GM23248 (cell line): ENCODE data around the gene S100A12. TPM values are rescaled to one million over a fixed set of nuclear protein-coding genes. Genes with fewer than 3 reads are reported as not detected.

Source experiments
- DNase-seq: peaks from one replicate; pipeline ENCODE4 v3.0.0-alpha.2; 2015
- H2AFZ ChIP-seq: fragments of 200-600 bp; sonication (generic); 2 replicates; pipeline ENCODE4 v1.6.1; 2016; ENCODE audit warnings: antibody characterized with exemption
- H3F3A ChIP-seq: fragments of 200-600 bp; sonication (generic); 2 replicates; pipeline ENCODE4 v1.6.1; 2016; ENCODE audit warnings: mild to moderate bottlenecking, antibody characterized with exemption, mixed run types; ENCODE audit not compliant: insufficient read depth
- H3K27ac ChIP-seq: fragments of 200-600 bp; sonication (generic); 2 replicates; pipeline ENCODE4 v1.5.1; 2016; ENCODE audit warnings: mild to moderate bottlenecking
- H3K27me3 ChIP-seq: fragments of 200-600 bp; sonication (generic); replicated peaks from 2 replicates; pipeline ENCODE4 v1.6.1; 2016; ENCODE audit warnings: mild to moderate bottlenecking; ENCODE audit not compliant: insufficient read depth
- H3K36me3 ChIP-seq: fragments of 200-600 bp; sonication (generic); 2 replicates; pipeline ENCODE4 v1.6.1; 2016; ENCODE audit warnings: low read depth, mild to moderate bottlenecking
- H3K4me1 ChIP-seq: fragments of 200-600 bp; sonication (generic); 2 replicates; pipeline ENCODE4 v1.6.1; 2016; ENCODE audit warnings: mild to moderate bottlenecking; ENCODE audit not compliant: insufficient read depth
- H3K4me2 ChIP-seq: fragments of 200-600 bp; sonication (generic); one replicate; pipeline ENCODE4 v1.6.1; 2016; ENCODE audit warnings: mild to moderate bottlenecking; ENCODE audit not compliant: unreplicated experiment
- H3K4me3 ChIP-seq: fragments of 200-600 bp; sonication (generic); 2 replicates; pipeline ENCODE4 v1.5.1; 2016; ENCODE audit warnings: mild to moderate bottlenecking
- H3K79me2 ChIP-seq: fragments of 200-600 bp; sonication (generic); 2 replicates; pipeline ENCODE4 v1.6.1; 2016; ENCODE audit warnings: mild to moderate bottlenecking; ENCODE audit not compliant: insufficient read depth
- H3K9ac ChIP-seq: fragments of 200-600 bp; sonication (generic); 2 replicates; pipeline ENCODE4 v1.6.1; 2016; ENCODE audit warnings: mild to moderate bottlenecking
- H3K9me2 ChIP-seq: fragments of 200-600 bp; sonication (generic); 2 replicates; pipeline ENCODE4 v1.6.1; 2016; ENCODE audit warnings: mixed run types, mild to moderate bottlenecking, moderate library complexity; ENCODE audit not compliant: insufficient read depth
- H3K9me3 ChIP-seq: fragments of 200-600 bp; sonication (generic); one replicate; pipeline ENCODE4 v1.6.1; 2017; ENCODE audit warnings: low read depth
- H4K20me1 ChIP-seq: fragments of 200-600 bp; sonication (generic); 2 replicates; pipeline ENCODE4 v1.6.0; 2016; ENCODE audit not compliant: insufficient read depth
- EZH2 ChIP-seq: fragments of 200-600 bp; sonication (generic); IDR thresholded peaks from 2 replicates; pipeline ENCODE4 v1.6.1; 2018; ENCODE audit warnings: antibody characterized with exemption, mild to moderate bottlenecking; ENCODE audit not compliant: insufficient read depth, poor library complexity, severe bottlenecking
- EZH2phosphoT487 ChIP-seq: fragments of 200-600 bp; sonication (generic); IDR thresholded peaks from 2 replicates; pipeline ENCODE4 v1.6.1; 2018; ENCODE audit warnings: antibody characterized with exemption, moderate library complexity, mild to moderate bottlenecking, low read depth; ENCODE audit not compliant: insufficient read depth
- WGBS, 2 experiments: methylation state at CpG; one replicate each; pipeline ENCODE4 v1.1.6; 2015 to 2017; ENCODE audit warnings: low lambda C conversion rate in 2 of 2, low coverage in 1 of 2; ENCODE audit errors: missing lambda C conversion rate in 2 of 2; 5-methylcytosine and 5-hydroxymethylcytosine counted together
- in situ Hi-C: fragments of 300-500 bp; cut with MboI; formaldehyde crosslinking; loops from 2 replicates; pipeline ENCODE4 v1.15.0; 2020
- polyA plus RNA-seq: library from polyadenylated mRNA; unstranded; fragments of >200 nt; fragmentation: Nextera tagmentation; extraction: Ambion mirVana; gene quantifications from 2 replicates; pipeline ENCODE4 v1.2.1, GENCODE V29; 2016
- total RNA-seq: library from RNA; depleted of rRNA; stranded (reverse); fragments of >200 nt; shearing (Covaris generic); gene quantifications from 2 replicates; pipeline ENCODE4 v1.2.3, GENCODE V29; 2014

S100A12 gene
- total and polyA plus RNA-seq, 2 experiments from 2014 or later = not detected

- Histone ChIP-seq H3K4me2 (no peak overlapping the region), H3K36me3 (no peaks in the 10 kb centered on the region)
Measured at GRCh38 chr1:153343040-153343681, 32.3 kb downstream of the S100A12 start.

GRCh38 chr1:153342178-153342577 is 33.2 kb downstream of the S100A12 start:
- no peak for TF ChIP-seq EZH2phosphoT487
- no peaks in the 10 kb centered on the region for H3K79me2 ChIP-seq
- no peak overlapping the region for H3K4me2 ChIP-seq
- H3K27ac ChIP-seq = no peak overlapping the region
- no peaks in the 10 kb centered on the region for H3K36me3 ChIP-seq
- no peaks in the 10 kb centered on the region for H4K20me1 ChIP-seq
- H3K9me2 ChIP-seq = no peaks in the 10 kb centered on the region
- no peak for DNase-seq
- H2AFZ ChIP-seq = no peak overlapping the region
- H3K4me3 ChIP-seq = no peak overlapping the region
- H3K4me1 ChIP-seq = no peaks in the 10 kb centered on the region
- H3F3A ChIP-seq = no peaks in the 10 kb centered on the region
- no peak overlapping the region for H3K9ac ChIP-seq
- in situ Hi-C loops = no loop called here
- 45 to 57% methylated on average over 3 of the region's 3 CpGs for WGBS, 2 experiments
- H3K27me3 ChIP-seq = peaks cover 16% of the 10 kb centered on the region
- H3K9me3 ChIP-seq = no peaks in the 10 kb centered on the region

More at GRCh38 chr1:153343040-153343681, 32.3 kb downstream of the S100A12 start:
- Histone ChIP-seq H3K79me2 (no peaks in the 10 kb centered on the region), H3K9me3 (no peaks in the 10 kb centered on the region), H3K4me3 (no peak overlapping the region), H3F3A (no peaks in the 10 kb centered on the region), H3K9me2 (no peaks in the 10 kb centered on the region), H4K20me1 (no peaks in the 10 kb centered on the region), H3K9ac (no peak overlapping the region), H2AFZ (no peak overlapping the region), H3K27ac (no peak overlapping the region), H3K27me3 (peaks cover 16% of the 10 kb centered on the region), H3K4me1 (no peaks in the 10 kb centered on the region)
- TF ChIP-seq EZH2 (no peak), EZH2phosphoT487 (no peak)
- whole genome bisulfite sequencing, 2 experiments = 18 to 22% methylated on average over 5 of the region's 5 CpGs
- DNase-seq = no peak
- in situ Hi-C loops = no loop called here

- Histone ChIP-seq H3K4me3 (no peak overlapping the region), H3K9me2 (no peaks in the 10 kb centered on the region), H3K4me1 (no peaks in the 10 kb centered on the region), H3K79me2 (no peaks in the 10 kb centered on the region), H4K20me1 (no peaks in the 10 kb centered on the region), H3K9ac (no peak overlapping the region), H3K36me3 (no peaks in the 10 kb centered on the region), H3K27me3 (peaks cover 16% of the 10 kb centered on the region), H3K4me2 (no peak overlapping the region), H3K27ac (no peak overlapping the region), H3K9me3 (no peaks in the 10 kb centered on the region), H3F3A (no peaks in the 10 kb centered on the region), H2AFZ (no peak overlapping the region)
- 55 to 61% methylated on average over 4 of the region's 4 CpGs for WGBS, 2 experiments
- in situ Hi-C loops = no loop called here
- no peak for TF ChIP-seq EZH2
- no peak for TF ChIP-seq EZH2phosphoT487
- DNase-seq = no peak
Measured at GRCh38 chr1:153341431-153341934, 33.9 kb downstream of the S100A12 start.

GRCh38 chr1:153340356-153340755 is 35.1 kb downstream of the S100A12 start:
- Histone ChIP-seq H3K4me1 (no peaks in the 10 kb centered on the region), H4K20me1 (no peaks in the 10 kb centered on the region), H3K36me3 (no peaks in the 10 kb centered on the region), H3K9ac (no peak overlapping the region), H3K9me3 (no peaks in the 10 kb centered on the region), H3F3A (no peaks in the 10 kb centered on the region), H3K9me2 (no peaks in the 10 kb centered on the region), H3K27me3 (peaks cover 8% of the 10 kb centered on the region), H3K79me2 (no peaks in the 10 kb centered on the region), H3K4me2 (no peak overlapping the region), H3K27ac (no peak overlapping the region), H2AFZ (no peak overlapping the region), H3K4me3 (no peak overlapping the region)
- WGBS, 2 experiments = 62 to 67% methylated on average over 10 of the region's 10 CpGs
- in situ Hi-C loops = no loop called here
- DNase-seq = no peak
- no peak for TF ChIP-seq EZH2
- no peak for TF ChIP-seq EZH2phosphoT487
